GM12801 (cell line): Measurements from ENCODE around the gene IRF2BPL.

Experiments
- TF ChIP-seq, protein P1 (sequence below): IDR thresholded peaks from one replicate; pipeline ENCODE4 v1.5.1; 2011; ENCODE audit warnings: control low read depth; ENCODE audit not compliant: insufficient read length; ENCODE audit errors: extremely low read depth

IRF2BPL gene

DNA sequence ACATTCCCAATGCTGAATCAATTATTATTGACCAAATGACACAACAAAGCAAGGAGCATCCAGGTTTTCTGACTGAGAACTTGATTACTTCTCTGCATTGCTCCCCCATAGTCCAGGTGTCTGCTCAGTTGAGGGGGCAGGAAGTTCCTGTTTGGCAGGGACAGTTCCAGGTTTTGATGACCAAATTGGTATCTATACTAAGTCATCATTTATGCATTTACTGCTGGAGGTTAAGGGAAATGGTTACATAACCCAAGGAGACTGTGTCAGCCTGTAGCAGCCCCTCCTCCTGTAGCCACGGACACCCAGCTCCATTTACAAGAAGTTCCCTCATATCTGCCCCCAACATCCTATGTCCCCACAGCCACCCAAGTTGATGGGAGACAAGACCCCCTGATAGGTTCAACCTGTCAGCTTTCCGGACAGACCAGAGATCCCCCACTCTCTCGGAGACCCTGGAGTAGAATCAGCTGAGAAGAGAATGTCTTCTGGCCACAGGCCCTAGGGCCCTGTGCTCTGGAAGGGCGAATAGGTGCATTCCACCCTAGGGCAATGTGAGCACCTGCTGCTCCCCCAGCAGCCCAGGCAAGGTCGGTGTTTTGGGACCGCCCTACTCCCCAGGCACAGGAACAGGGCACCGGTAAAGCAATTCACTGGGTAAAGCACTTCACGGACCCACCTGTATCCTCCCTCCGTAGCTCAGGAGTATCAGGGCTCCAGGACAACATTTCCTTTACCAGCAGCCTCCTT lies 23.6 kb downstream of the IRF2BPL start:
- TF ChIP-seq, protein P1, sequence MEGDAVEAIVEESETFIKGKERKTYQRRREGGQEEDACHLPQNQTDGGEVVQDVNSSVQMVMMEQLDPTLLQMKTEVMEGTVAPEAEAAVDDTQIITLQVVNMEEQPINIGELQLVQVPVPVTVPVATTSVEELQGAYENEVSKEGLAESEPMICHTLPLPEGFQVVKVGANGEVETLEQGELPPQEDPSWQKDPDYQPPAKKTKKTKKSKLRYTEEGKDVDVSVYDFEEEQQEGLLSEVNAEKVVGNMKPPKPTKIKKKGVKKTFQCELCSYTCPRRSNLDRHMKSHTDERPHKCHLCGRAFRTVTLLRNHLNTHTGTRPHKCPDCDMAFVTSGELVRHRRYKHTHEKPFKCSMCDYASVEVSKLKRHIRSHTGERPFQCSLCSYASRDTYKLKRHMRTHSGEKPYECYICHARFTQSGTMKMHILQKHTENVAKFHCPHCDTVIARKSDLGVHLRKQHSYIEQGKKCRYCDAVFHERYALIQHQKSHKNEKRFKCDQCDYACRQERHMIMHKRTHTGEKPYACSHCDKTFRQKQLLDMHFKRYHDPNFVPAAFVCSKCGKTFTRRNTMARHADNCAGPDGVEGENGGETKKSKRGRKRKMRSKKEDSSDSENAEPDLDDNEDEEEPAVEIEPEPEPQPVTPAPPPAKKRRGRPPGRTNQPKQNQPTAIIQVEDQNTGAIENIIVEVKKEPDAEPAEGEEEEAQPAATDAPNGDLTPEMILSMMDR: no peak

DNA sequence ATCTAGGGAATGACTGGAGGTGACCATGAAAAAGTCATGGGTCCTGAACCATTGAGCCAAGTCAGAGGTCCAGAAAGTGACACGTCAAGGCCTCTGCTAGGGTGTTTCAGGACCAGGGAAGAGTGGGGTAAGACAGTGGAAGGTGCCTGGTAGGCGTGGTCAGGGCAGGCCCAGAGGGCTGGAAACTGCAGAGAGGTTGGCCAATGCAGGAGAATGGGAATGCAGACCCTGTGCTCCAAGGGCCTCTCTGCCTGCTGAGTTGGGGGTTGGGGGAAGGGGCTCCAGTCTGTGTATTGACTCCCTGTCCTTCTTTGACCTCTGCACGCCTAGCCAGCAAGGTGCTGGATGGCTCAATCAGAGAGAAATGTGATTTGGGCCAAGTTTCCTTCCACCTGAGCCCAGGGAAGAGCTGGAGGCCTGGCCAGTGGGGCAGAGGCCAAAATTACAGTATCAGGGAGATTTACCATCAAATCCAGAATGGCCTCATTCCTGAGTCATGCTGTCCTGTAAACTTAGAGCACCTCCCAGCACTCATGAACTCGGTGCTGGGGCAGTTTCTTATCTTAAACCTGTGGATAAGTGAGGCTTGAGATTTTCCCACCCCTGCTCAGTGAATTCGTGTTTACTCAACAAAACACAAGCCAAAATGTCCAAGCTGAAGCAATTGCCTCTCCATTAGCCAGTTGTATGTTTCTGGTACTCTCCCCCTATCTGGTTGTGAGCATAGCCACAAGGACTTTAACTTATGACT lies 24.4 kb downstream of the IRF2BPL start:
- TF ChIP-seq, protein P1: no peak

DNA sequence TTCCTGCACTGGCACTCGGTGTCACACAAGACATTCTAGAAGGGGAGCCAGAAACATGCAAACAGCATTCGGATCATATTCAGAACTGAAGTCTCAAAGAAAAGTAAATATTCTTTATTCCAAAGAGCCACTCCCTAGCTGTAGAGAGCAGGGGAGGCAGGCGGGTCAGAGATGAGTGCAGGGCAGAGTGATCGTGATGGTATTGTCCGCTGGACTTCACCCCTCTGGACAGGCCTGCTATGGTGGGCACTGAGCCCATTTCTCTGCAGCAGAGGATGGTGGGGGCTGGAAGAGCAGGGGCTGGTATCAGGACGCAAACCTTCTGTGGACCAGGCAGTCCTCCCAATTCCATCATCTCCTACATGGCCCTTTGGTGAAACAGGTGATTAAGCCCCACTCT lies 25.6 kb downstream of the IRF2BPL start:
- TF ChIP-seq, protein P1: no peak

DNA sequence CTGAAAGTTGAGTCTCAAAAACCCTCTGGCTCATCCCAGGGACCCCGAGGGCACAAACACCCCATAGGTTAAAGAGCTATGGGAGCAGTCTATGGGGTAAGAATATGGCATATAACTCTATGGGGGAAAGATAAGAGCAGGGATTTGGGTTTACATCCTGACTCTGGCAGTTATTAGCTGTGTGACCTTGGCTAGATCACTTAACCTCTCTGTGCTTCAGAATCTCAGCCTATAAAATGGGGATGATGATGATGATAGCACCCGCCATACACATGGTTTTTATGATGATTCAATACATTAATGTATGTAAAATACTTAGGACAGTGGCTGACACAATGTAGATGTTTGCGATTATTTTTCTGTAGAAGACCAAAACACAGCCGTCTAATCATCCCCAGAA lies 26.2 kb downstream of the IRF2BPL start:
- TF ChIP-seq, protein P1: no peak

DNA sequence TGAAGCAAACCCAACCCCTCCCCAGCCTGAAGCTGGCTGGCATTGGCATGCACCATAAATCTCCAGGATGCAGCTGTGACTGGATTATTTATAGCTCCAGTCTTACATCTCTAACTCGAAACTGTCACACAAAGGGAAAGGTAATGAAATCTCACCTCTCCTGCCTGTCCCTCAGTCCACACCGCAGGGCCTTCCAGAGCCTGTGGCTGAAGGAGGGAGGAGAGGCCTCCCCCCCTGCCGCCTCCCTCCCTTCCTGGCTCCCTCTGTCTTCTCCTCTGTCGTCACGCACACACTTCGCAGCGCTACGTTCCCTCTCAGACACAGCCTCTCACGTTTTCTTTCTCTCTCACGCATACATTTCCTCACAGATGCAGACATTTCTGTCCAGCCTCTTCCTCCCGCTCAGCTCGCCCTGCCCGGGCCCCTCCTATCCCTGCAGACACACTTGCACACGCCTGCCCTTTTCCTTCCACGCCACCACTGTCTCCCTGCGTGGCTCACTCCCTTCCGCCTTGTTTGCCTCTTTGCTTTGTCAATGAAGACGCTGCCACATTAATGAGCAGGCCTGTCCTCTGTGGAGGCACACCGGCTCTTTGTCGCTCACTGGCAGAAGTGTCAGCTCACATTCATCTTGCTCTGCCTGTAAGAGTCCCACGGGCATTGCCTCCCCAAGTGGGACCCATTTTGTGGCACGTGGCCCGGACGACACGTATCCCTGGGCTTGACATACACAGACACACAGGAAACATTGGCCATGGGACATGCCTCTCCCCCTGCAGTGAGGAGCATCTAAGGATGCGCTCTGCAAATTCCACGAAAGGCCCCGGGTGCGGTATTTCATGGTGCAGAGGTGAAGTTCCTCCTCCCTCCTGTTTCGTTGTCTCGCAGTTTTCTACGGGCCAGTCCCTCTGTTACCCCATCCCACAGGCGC lies 27.9 kb downstream of the IRF2BPL start:
- TF ChIP-seq, protein P1: no peak

DNA sequence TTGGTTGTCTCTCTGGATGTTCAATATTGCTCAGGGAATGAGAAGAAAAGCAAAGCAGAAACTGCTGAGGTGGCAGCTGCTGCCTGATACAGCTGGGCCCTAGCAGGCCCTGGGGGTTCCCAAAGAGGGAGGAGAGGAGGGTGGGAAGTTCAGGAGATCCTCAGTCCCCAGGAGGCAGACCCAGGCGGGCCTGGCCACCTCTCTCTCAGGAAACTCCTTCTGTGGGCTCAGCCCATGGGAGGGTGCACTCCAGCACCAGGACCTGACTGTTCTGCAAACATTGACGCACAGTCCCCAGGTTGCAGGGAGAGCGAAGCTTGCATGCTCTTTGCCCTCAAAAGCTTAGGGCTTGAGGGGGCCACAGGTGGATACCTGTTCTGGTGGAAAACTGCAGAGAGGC lies 29.6 kb downstream of the IRF2BPL start:
- TF ChIP-seq, protein P1: no peak

DNA sequence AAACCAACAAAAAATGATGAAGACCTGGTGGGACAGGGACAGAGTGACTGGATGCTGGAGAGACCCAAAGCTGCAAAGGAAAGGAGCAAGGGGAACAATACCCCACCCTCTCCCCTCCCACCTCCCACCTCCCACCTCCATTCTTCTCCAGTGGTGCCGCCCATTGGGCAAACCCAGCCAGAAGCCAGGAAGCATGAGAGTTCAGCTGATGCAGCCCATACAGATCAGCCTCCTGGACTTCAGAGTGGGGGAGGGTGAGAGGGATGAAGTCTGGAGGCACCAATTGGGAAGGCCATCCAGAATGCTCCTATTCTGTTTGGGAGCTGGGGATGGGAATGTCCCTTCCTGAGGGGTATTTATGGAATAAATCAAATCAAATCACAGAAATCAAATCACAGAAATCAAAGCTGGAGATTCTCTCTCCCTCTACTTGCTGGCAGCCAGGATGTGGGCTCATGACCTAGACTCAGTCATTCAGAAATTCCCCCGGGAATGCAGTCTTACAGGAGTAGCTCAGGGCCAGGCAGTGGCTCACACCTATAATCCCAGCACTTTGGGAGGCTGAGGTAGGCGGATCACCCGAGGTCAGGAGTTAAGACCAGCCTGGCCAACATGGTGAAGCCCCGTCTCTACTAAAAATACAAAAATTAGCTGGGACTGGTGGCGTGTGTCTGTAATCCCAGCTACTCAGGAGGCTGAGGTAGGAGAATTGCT lies 31.1 kb downstream of the IRF2BPL start:
- TF ChIP-seq, protein P1: no peak
